ENCODE measurements around the gene SASH1. TPM values are rescaled to one million over a fixed set of nuclear protein-coding genes. Genes with fewer than 3 reads are reported as not detected.

Gene SASH1
- total RNA-seq, 3 donors from 2014 or later = 107 to 304 (median 145) TPM

- intact Hi-C loops (cut with DNase I; ENCODE audit: low total_unique reads) = no loop called here
- Histone ChIP-seq H3K4me1 (no peaks in the 10 kb centered on the region), H3K4me3 (no peak overlapping the region), H3K27ac (peak overlapping the region; percentile 12 to 30), H3K36me3 (no peaks in the 10 kb centered on the region), H3K9me3 (no peaks in the 10 kb centered on the region), H3K27me3 (no peaks in the 10 kb centered on the region)
- TF ChIP-seq POLR2AphosphoS5 (IDR thresholded peaks at IDR 0.05) = no peak
- TF ChIP-seq POLR2A (IDR thresholded peaks at IDR 0.05) = no peak
- no peak for TF ChIP-seq CTCF (IDR thresholded peaks at IDR 0.05)
- DNase-seq (ENCODE audit: low spot score in 2 of 2) = no peak
Observed at GRCh38 chr6:148415511-148416260, 73.0 kb downstream of the SASH1 start.

DNA sequence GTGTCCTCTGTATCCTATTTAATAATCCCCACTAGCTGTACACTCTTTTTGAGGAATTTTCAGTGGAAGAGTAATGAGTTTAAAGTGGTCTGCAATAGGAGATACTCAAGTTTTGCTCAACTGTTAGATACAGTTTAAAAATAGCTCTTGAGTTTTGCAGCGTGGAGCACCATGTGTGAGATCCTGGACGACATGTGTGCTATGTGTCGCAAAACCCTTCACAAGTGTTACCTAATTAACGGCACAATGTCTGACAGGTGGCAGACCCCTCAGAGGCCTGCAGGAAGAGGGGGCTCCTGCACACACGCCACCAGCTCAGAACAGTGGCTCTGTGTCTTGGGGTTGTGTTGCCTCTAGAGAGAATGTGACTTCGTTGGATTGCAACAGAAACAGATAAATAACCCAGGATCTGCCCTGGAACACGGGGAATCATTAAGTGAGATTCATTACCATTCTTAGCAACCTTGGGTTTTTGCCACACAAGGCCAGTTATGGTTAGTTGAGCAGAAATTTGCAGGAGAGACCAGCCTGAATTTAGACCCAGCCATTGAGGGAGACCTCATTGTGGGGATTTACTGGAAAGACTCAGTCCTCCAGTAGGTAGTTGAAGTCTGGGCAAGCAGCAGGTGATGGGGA, 73.8 kb downstream of the SASH1 start:
- Histone ChIP-seq H3K27me3 (no peaks in the 10 kb centered on the region), H3K36me3 (no peaks in the 10 kb centered on the region), H3K27ac (peak overlapping the region in 1 of 2 donors; percentile 12), H3K4me1 (no peaks in the 10 kb centered on the region), H3K4me3 (no peak overlapping the region), H3K9me3 (no peaks in the 10 kb centered on the region)
- intact Hi-C loops (cut with DNase I; ENCODE audit: low total_unique reads) = no loop called here
- TF ChIP-seq POLR2AphosphoS5 (IDR thresholded peaks at IDR 0.05) = no peak
- TF ChIP-seq POLR2A (IDR thresholded peaks at IDR 0.05) = no peak
- no peak for TF ChIP-seq CTCF (IDR thresholded peaks at IDR 0.05)
- DNase-seq (ENCODE audit: low spot score in 2 of 2) = no peak

- Histone ChIP-seq H3K27me3 (no peaks in the 10 kb centered on the region), H3K36me3 (no peaks in the 10 kb centered on the region), H3K9me3 (no peaks in the 10 kb centered on the region), H3K27ac (no peak overlapping the region), H3K4me1 (no peaks in the 10 kb centered on the region), H3K4me3 (no peak overlapping the region)
- intact Hi-C loops (cut with DNase I; ENCODE audit: low total_unique reads) = no loop called here
- TF ChIP-seq POLR2A (IDR thresholded peaks at IDR 0.05) (no peak), POLR2AphosphoS5 (IDR thresholded peaks at IDR 0.05) (no peak), CTCF (IDR thresholded peaks at IDR 0.05) (no peak)
- DNase-seq (ENCODE audit: low spot score in 2 of 2) = no peak
Observed at GRCh38 chr6:148417045-148417444, 74.4 kb downstream of the SASH1 start.

DNA sequence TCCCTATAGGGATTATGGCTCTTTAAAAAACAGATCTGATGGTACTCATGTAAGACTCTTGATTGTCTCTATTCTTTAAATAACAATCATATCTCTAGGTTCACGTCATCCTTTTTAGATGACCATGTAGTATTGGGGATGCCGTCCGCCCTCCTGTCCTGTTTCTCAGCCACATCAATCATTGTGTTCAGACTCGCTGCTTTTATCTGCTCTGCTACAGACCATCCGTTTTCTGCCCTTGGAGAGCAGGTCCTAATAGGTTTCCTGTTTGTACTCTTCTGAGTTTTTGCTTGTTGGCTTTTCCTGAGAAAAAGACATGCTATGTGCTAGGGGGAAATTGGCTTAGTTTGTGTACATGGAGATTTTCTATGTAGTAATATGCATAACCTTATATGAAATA, 76.8 kb downstream of the SASH1 start:
- intact Hi-C loops (cut with DNase I; ENCODE audit: low total_unique reads) = no loop called here
- no peak for DNase-seq (ENCODE audit: low spot score in 2 of 2)
- Histone ChIP-seq H3K27me3 (no peaks in the 10 kb centered on the region), H3K4me1 (no peaks in the 10 kb centered on the region), H3K9me3 (no peaks in the 10 kb centered on the region), H3K36me3 (no peaks in the 10 kb centered on the region), H3K27ac (no peak overlapping the region), H3K4me3 (no peak overlapping the region)
- TF ChIP-seq POLR2A (IDR thresholded peaks at IDR 0.05) (no peak), CTCF (IDR thresholded peaks at IDR 0.05) (no peak), POLR2AphosphoS5 (IDR thresholded peaks at IDR 0.05) (no peak)

DNA sequence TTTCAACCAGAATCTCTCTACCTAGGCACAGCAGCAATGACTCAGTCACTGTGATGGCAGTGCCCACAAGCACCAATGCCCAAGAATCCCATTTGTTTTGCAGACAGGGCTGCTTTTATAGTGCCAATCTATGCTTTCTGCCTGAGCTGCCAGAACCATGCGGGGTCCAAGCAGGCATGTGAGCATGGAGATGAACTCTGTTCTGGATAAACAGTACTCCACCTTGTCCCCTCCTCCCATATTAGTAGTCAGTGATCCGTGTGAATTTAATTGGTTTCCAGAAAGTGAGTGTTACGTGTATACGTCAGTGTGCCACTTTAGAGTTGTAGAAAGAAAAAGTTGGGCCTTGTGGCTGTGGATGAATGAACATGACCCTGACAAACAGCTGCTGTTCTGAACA, 79.4 kb downstream of the SASH1 start:
- intact Hi-C loops (cut with DNase I; ENCODE audit: low total_unique reads) = no loop called here
- no peak overlapping the region for H3K4me3 ChIP-seq
- TF ChIP-seq POLR2A (IDR thresholded peaks at IDR 0.05) = no peak
- TF ChIP-seq POLR2AphosphoS5 (IDR thresholded peaks at IDR 0.05) = no peak
- TF ChIP-seq CTCF (IDR thresholded peaks at IDR 0.05) = no peak

More for the DNA sequence above, 79.4 kb downstream of the SASH1 start:
- Histone ChIP-seq H3K4me1 (no peaks in the 10 kb centered on the region), H3K27me3 (no peaks in the 10 kb centered on the region), H3K27ac (peak overlapping the region in 1 of 2 donors; percentile 5), H3K9me3 (no peaks in the 10 kb centered on the region), H3K36me3 (no peaks in the 10 kb centered on the region)
- DNase-seq (ENCODE audit: low spot score in 2 of 2) = no peak
